ENCODE data around the gene NVL.

DNA sequence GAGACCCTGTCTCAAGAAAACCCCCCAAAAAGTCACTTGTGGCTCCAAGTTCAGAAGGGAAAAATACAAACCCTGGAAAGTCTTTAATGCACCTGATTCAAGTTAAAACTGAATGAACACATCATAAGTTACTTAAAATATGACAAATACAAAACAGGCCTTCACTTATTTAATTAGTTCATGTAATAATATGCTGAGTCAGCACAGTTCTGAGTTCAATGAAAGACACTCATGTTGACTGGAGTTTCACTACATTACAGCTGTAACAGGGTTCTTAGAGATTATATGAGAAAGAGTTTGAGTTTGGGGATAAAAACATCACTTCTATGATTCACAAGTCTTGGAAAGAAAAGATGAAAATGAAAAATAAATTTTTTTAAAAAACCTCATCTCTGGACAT is 96.0 kb downstream of the NVL start:
- TF ChIP-seq POLR2A (IDR thresholded peaks at IDR 0.05) = no peak
- TF ChIP-seq, protein P1, sequence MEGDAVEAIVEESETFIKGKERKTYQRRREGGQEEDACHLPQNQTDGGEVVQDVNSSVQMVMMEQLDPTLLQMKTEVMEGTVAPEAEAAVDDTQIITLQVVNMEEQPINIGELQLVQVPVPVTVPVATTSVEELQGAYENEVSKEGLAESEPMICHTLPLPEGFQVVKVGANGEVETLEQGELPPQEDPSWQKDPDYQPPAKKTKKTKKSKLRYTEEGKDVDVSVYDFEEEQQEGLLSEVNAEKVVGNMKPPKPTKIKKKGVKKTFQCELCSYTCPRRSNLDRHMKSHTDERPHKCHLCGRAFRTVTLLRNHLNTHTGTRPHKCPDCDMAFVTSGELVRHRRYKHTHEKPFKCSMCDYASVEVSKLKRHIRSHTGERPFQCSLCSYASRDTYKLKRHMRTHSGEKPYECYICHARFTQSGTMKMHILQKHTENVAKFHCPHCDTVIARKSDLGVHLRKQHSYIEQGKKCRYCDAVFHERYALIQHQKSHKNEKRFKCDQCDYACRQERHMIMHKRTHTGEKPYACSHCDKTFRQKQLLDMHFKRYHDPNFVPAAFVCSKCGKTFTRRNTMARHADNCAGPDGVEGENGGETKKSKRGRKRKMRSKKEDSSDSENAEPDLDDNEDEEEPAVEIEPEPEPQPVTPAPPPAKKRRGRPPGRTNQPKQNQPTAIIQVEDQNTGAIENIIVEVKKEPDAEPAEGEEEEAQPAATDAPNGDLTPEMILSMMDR (IDR thresholded peaks at IDR 0.05 in 8 of 11, conservative IDR thresholded peaks at IDR 0.05 in 3 of 11) = no peak
